Measurements from ENCODE around the gene TRIM7. TPM values are rescaled to one million over a fixed set of nuclear protein-coding genes. Genes with fewer than 3 reads are reported as not detected.
"Not testable (repeated sequence)": the region's sequence is repeated elsewhere in the genome, so short reads cannot be mapped to it uniquely, and the experiment has no call there.

Gene TRIM7
- total RNA-seq, 2 donors from 2014 or later, result 2.2 to 3.5 TPM

DNA sequence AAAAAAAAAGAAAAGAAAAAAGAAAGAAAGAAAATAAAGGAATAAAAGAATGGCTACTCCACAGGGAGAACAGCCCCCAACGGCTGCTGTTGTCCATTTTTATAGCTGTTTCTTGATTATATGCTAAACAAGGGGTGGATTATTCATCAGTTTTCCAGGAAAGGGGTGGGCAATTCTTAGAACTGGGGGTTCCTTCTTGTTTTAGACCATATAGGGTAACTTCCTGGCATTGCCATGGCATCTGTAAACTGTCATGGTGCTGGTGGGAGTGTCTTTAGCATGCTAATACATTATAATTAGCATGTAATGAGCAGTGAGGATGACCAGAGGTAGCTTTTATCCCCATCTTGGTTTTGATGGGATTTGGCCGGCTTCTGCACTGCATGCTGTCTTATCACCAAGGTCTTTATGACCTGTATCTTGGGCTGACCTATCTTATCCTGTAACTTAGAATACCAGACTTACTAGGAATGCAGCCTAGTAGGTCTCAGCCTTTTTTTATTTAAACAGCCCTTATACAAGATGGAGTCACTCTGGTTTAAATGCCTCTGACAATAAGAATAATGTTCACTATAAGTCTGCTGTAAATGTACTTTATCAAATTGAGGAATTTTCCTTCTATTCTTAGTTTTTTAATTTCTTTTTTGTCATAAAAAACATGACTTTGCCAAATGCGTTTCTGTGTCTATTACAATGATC lies 28.6 kb downstream of the TRIM7 start:
- H3K9me3 ChIP-seq (ENCODE audit: control insufficient read depth, low read length, poor library complexity, severe bottlenecking), result no peaks in the 10 kb centered on the region
- H3K36me3 Mint-ChIP-seq (ENCODE audit: low read depth), result peaks cover 4% of the 10 kb centered on the region
- H3K27me3 Mint-ChIP-seq, result peaks cover 39% of the 10 kb centered on the region
- no peak overlapping the region for H3K27ac Mint-ChIP-seq
- H3K4me3 Mint-ChIP-seq, result no peak overlapping the region
- peaks cover 11% of the 10 kb centered on the region for H3K4me1 Mint-ChIP-seq
- DNase-seq (no peak), ATAC-seq (no peak)

DNA sequence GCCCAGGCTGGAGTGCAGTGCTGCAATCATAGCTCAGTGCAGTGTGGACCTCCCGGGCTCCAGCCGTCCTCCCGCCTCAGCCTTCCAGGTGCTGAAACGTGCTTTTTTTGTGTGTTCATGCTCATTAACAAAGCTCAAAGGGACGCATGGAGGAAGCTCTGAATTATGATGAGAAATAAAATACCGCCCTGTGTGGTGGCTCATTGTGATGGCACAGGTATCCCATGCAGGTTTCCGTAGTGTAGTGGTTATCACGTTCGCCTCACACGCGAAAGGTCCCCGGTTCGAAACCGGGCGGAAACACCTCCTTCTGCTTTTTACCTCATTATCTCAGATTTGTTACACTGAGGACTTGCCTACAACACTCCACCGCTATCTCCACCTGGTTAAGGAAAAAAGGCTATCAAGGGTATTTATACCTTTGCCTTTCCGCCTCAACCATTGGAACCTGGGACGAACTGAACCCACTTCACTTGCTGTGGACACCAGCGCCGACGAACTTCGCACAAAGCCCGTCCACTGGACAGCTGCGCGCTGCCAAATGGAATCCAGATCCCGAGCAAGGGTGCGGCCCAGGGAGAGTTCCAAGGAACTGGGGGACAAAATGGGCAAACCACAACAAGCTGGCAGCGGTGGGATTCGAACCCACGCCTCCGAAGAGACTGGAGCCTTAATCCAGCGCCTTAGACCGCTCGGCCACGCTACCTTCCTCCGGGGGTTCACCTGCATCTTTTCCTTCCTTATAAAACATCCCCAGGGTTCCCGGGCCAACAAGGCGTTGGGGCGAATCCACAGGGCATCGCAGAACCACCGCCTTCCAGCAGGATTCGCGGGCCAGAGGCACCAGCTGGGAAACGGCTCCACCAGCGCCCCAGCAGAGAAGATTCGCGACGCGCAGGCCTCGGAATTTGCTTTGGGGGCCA lies 31.3 kb downstream of the TRIM7 start:
- H3K4me1 Mint-ChIP-seq, result peaks cover 15% of the 10 kb centered on the region
- no peaks in the 10 kb centered on the region for H3K9me3 ChIP-seq (ENCODE audit: control insufficient read depth, low read length, poor library complexity, severe bottlenecking)
- DNase-seq (no peak), ATAC-seq (peak; percentile 78)
- H3K27me3 Mint-ChIP-seq, result peaks cover 63% of the 10 kb centered on the region
- peak overlapping the region; percentile 79 for H3K27ac Mint-ChIP-seq
- peaks cover 4% of the 10 kb centered on the region for H3K36me3 Mint-ChIP-seq (ENCODE audit: low read depth)
- peak overlapping the region; percentile 78 for H3K4me3 Mint-ChIP-seq

DNA sequence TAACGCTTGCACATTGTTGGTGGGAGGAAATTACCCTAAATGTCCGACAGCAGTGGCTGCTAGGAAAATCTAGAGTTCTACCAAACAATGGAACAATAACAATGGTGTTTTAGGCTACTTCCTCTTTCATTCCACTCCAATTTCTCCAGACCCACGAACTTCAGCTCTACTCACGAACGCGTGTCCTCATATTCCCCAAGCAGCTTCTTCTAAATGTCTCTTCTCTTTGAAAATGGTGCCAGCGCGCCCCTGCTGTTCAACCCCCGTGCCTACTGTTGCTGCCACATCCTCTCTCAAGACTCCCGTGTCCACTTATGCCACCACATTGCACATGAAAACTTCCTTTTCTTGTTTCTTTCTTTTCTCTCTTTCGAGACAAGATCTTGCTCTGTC lies 32.0 kb downstream of the TRIM7 start:
- no peaks in the 10 kb centered on the region for H3K9me3 ChIP-seq (ENCODE audit: control insufficient read depth, low read length, poor library complexity, severe bottlenecking)
- Mint-ChIP-seq H3K36me3 (ENCODE audit: low read depth) (peaks cover 4% of the 10 kb centered on the region), H3K27me3 (peaks cover 65% of the 10 kb centered on the region), H3K4me1 (peaks cover 13% of the 10 kb centered on the region), H3K27ac (peak overlapping the region; percentile 79), H3K4me3 (peak overlapping the region; percentile 78)
- DNase-seq, result peak in 1 of 3 donors; percentile 66
- peak; percentile 73 for ATAC-seq

DNA sequence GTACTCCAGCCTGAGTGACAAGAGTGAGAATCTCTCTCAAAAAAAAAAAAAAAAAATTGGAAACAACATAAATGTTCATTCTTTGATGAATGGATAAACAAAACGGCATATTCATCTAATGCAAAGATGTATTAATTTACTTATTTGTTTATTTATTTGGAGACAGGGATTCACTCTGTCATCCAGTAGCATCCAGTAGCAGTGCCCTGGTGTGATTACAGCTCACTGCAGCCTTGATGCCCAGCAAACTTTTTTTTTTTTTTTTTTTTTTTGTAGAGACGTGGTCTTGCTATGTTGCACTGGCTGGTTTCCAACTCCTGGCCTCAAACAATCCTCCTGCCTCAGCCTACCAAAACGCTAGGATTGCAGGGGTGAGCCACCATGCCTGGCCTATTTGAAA lies 33.2 kb downstream of the TRIM7 start:
- Mint-ChIP-seq H3K4me3 (no peak overlapping the region), H3K36me3 (ENCODE audit: low read depth) (peaks cover 4% of the 10 kb centered on the region), H3K27me3 (peaks cover 71% of the 10 kb centered on the region), H3K27ac (peak overlapping the region; percentile 2), H3K4me1 (peaks cover 13% of the 10 kb centered on the region)
- H3K9me3 ChIP-seq (ENCODE audit: control insufficient read depth, low read length, poor library complexity, severe bottlenecking), result no peaks in the 10 kb centered on the region
- ATAC-seq (no peak), DNase-seq (no peak)

DNA sequence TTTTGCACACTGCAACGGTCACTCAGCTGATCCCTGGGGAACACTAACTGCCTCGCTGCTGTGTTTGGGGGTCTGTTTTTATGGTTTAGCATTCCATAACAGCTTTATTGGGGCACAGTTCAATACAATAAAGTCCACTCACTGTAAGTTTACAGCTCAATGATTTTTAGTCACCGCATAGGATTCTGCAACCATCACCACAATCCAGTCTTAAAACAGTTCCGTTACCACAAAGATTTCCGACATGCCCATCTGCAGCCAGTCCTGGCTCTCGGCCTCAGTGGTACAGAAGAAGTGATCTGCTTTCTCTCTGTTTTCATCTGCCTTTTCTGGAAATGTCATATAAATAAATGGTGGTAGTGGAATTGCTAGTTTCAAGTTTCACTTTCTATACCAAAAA lies 34.0 kb downstream of the TRIM7 start:
- H3K27ac Mint-ChIP-seq, result peak overlapping the region; percentile 87
- H3K4me1 Mint-ChIP-seq, result peaks cover 13% of the 10 kb centered on the region
- no peak overlapping the region for H3K4me3 Mint-ChIP-seq
- DNase-seq, result no peak
- H3K36me3 Mint-ChIP-seq (ENCODE audit: low read depth), result peaks cover 7% of the 10 kb centered on the region
- peaks cover 75% of the 10 kb centered on the region for H3K27me3 Mint-ChIP-seq
- H3K9me3 ChIP-seq (ENCODE audit: control insufficient read depth, low read length, poor library complexity, severe bottlenecking), result no peaks in the 10 kb centered on the region
- no peak for ATAC-seq

DNA sequence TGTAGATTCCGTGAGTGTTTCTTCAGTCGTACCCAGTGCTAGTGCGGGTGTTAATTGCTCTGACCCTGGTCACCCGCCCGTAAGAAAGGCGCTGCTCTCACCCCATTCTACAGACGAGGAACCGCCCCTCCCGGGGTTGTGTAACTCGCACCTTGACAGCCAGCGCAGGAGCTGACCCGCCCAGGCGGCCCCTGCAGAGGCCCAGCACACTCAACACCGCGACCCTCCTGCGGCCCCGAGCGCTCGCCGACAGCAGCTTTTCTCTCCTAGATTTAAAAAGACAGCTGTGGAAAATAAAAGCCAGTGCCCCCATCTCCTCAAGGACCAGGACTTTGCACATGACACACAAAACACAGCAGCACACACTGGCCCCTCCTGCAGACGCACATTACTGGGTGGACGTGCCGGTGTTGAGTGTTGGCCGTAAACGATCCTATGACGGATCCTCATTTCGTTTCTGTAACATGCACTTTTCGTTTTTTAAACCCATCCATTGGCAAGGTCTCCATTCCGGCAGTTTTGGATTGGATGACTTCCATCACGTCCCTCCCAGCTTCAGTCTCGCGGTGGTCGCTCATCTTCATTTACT lies 34.7 kb downstream of the TRIM7 start:
- H3K27me3 Mint-ChIP-seq, result peaks cover 77% of the 10 kb centered on the region
- H3K4me1 Mint-ChIP-seq, result peaks cover 17% of the 10 kb centered on the region
- H3K4me3 Mint-ChIP-seq, result peak overlapping the region; percentile 67
- ATAC-seq (no peak), DNase-seq (no peak)
- H3K36me3 Mint-ChIP-seq (ENCODE audit: low read depth), result peaks cover 7% of the 10 kb centered on the region
- H3K9me3 ChIP-seq (ENCODE audit: control insufficient read depth, low read length, poor library complexity, severe bottlenecking), result no peaks in the 10 kb centered on the region
- H3K27ac Mint-ChIP-seq, result peak overlapping the region; percentile 87

DNA sequence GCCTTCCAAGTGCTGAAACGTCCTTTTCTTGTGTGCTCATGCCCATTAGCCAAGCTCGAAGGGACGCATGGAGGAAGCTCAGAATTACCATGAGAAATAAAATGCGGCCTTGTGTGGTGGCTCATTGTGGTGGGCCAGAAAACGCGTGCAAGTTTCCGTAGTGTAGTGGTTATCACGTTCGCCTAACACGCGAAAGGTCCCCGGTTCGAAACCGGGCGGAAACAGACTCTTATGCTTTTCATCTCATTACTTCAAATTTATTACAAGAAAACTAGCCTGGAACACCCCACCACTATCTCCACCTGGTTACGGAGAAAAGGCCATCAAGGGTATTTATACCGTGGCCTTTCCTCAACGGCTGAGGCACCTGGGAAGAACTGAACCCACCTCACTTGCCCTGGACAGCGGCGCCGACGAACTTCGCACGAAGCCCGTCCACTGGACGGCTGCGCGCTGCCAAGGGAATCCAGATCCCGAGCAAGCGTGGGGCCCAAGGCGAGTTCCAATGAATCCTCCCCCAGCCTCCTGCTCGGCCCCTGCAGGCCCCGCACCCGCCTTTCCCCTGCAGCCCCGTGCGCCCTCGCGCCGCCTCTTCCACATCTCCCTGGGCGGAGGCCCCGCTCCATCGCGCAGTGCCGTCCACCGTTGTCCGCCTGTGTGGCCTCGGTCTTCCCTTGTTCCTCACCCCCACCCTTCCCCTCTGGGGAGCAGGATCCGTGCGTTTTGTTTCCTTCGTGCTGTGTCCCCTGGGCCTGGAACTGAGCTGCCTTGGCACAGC lies 35.3 kb downstream of the TRIM7 start:
- H3K36me3 Mint-ChIP-seq (ENCODE audit: low read depth); ATAC-seq; H3K9me3 ChIP-seq (ENCODE audit: control insufficient read depth, low read length, poor library complexity, severe bottlenecking): not testable (repeated sequence)
- Mint-ChIP-seq H3K4me3 (peak overlapping the region; percentile 67), H3K27me3 (peaks cover 82% of the 10 kb centered on the region), H3K4me1 (peaks cover 18% of the 10 kb centered on the region), H3K27ac (peak overlapping the region; percentile 87)
- peak in 1 of 3 donors; percentile 47 for DNase-seq

DNA sequence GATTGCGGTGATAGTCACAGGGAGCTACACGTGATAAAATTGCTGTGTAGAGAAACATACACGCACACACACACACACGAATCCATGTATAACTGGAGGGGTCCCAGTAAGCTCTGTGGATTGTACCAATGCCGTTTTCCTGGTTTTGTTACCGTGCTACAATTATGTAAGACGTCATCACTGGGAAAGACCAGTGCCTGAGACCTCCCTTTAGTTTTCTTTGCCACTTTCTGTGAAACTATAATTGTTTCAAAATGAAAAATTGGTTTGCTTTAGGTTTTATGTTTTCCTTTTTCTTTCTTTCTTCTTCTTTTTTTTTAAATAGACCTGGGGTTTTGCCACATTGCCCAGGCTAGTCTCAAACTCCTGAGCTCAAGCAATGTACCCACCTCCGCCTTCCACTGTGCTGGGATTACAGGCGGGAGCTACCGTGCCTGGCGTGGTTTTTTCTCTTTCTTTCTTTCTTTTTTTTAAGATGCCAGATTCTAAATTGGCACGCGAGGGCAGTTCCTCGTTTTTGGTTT lies 36.3 kb downstream of the TRIM7 start:
- peaks cover 88% of the 10 kb centered on the region for H3K27me3 Mint-ChIP-seq
- H3K4me1 Mint-ChIP-seq, result peaks cover 16% of the 10 kb centered on the region
- no peak overlapping the region for H3K4me3 Mint-ChIP-seq
- DNase-seq (no peak), ATAC-seq (no peak)
- H3K9me3 ChIP-seq (ENCODE audit: control insufficient read depth, low read length, poor library complexity, severe bottlenecking), result peaks cover 2% of the 10 kb centered on the region
- H3K27ac Mint-ChIP-seq, result peak overlapping the region; percentile 87
- H3K36me3 Mint-ChIP-seq (ENCODE audit: low read depth), result peaks cover 8% of the 10 kb centered on the region

DNA sequence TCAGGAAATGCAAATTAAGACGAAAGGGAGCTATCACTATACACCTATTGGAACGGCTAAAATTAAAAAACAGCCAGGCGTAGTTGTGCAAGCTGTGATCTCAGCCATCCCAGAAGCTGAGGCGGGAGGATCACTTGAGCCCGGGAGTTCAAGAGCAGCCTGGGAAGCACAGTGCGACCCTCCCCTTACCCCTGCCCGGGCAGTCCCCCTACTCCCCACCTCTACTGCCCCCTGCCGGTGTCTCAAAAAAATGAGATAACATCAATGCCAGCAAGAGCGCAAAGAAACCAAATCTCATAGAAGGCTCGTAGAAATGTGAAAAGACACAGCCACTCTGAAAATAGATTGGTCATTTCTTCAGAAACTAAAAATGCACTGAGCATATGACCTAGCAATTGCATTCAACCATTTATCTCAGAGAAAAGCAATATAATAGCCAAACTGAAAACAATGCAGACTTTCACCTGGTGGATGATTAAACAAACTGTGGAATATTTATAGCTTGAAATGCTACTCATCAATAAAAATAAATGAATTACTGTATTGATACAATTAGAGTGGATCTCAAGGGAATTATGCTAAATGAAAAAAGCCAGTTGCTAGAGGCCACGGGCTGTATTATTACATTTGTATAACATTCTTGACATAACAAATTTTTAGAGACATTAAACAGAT lies 37.0 kb downstream of the TRIM7 start:
- no peak for DNase-seq
- peaks cover 5% of the 10 kb centered on the region for H3K36me3 Mint-ChIP-seq (ENCODE audit: low read depth)
- H3K9me3 ChIP-seq (ENCODE audit: control insufficient read depth, low read length, poor library complexity, severe bottlenecking), result peaks cover 2% of the 10 kb centered on the region
- H3K27me3 Mint-ChIP-seq, result peaks cover 88% of the 10 kb centered on the region
- ATAC-seq, result no peak
- peak overlapping the region; percentile 31 for H3K4me3 Mint-ChIP-seq
- peak overlapping the region; percentile 87 for H3K27ac Mint-ChIP-seq
- peaks cover 9% of the 10 kb centered on the region for H3K4me1 Mint-ChIP-seq

DNA sequence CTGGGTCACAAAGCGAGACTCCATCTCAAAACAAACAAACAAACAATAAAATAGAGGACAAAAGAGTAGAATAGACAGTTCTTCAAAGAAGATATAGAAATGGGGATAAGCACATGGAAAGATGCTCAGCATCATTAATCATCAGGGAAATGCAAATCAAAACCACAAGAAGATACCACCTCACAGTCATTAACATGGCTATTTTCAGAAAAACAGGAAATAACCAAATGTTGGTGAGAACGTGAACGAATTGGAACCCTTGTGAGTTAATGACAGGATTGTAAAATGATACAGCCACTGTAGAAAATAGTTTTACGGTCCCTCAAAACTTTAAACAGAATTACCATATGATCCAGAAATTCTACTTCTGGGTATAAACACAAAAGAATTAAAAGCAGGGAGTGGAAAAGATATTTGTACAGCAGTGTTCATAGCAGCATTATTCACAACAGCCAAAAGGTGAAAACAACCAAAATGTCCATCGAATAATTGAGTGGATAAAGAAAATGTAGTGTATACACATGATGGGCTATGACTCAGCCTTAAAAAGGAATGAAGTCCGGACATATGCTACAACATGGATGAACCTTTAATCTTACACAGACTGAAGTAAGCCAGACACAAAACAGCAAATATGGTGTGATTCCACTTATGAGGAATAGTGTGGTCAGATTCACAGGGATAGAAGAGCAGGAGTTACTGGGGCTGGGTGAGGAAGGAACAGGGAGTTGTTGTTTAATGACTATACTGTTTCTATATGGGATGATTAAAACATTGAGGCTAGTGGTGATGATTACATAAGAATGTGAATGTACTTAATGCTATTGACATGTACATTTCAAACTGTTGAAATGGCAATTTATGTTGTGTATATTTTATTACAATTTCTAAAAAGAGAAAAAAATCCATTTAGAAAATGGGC lies 37.9 kb downstream of the TRIM7 start:
- ATAC-seq (no peak), DNase-seq (no peak)
- Mint-ChIP-seq H3K27me3 (peaks cover 84% of the 10 kb centered on the region), H3K4me3 (no peak overlapping the region), H3K36me3 (ENCODE audit: low read depth) (peaks cover 4% of the 10 kb centered on the region), H3K27ac (no peak overlapping the region), H3K4me1 (peaks cover 8% of the 10 kb centered on the region)
- peaks cover 2% of the 10 kb centered on the region for H3K9me3 ChIP-seq (ENCODE audit: control insufficient read depth, low read length, poor library complexity, severe bottlenecking)

DNA sequence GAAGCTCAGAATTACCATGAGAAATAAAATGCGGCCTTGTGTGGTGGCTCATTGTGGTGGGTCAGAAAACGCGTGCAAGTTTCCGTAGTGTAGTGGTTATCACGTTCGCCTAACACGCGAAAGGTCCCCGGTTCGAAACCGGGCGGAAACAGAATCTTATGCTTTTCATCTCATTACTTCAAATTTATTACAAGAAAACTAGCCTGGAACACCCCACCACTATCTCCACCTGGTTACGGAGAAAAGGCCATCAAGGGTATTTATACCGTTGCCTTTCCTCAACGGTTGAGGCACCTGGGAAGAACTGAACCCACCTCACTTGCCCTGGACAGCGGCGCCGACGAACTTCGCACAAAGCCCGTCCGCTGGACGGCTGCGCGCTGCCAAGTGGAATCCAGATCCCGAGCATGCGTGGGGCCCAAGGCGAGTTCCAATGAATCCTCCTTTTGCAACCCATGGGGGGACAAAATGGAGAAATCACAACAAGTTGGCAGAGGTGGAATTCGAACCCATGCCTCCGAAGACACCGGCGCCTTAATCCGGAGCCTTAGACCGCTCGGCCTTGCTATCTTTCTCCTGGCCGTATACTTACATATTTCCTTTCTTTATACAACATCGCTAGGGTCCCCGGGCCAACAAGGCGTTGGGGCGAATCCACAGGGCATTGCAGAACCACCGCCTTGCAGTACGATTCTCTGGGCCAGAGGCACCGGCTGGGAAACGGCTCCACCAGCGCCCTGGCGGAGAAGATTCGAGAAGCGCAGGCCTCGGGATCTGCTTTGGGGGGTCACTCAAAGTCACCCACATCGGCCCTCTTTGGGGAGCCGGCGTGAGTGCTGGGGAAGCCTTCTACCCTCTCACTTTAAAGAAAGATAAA lies 40.7 kb downstream of the TRIM7 start:
- peaks cover 72% of the 10 kb centered on the region for H3K27me3 Mint-ChIP-seq
- H3K27ac Mint-ChIP-seq, result peak overlapping the region; percentile 70
- H3K4me3 Mint-ChIP-seq, result peak overlapping the region; percentile 47
- DNase-seq (no peak), ATAC-seq (no peak)
- H3K36me3 Mint-ChIP-seq (ENCODE audit: low read depth), result peaks cover 4% of the 10 kb centered on the region
- H3K9me3 ChIP-seq (ENCODE audit: control insufficient read depth, low read length, poor library complexity, severe bottlenecking), result peaks cover 2% of the 10 kb centered on the region
- H3K4me1 Mint-ChIP-seq, result peaks cover 16% of the 10 kb centered on the region

Data from T-helper 17 cell (primary cell).